NCI-H1092 treated with DMSO at 0.1 percent for 48 hours (cell line): ENCODE results near the gene PSMC5.
A peak's percentile ranks its signal among the peaks of the same experiment; 100 is the strongest.
"Not testable (repeated sequence)": the region's sequence is repeated elsewhere in the genome, so short reads cannot be mapped to it uniquely, and the experiment has no call there.

ENCODE experiments used
- DNase-seq: peaks from one replicate; lab custom pipeline; 2025; lab: John Stamatoyannopoulos, UW

PSMC5 gene

DNA sequence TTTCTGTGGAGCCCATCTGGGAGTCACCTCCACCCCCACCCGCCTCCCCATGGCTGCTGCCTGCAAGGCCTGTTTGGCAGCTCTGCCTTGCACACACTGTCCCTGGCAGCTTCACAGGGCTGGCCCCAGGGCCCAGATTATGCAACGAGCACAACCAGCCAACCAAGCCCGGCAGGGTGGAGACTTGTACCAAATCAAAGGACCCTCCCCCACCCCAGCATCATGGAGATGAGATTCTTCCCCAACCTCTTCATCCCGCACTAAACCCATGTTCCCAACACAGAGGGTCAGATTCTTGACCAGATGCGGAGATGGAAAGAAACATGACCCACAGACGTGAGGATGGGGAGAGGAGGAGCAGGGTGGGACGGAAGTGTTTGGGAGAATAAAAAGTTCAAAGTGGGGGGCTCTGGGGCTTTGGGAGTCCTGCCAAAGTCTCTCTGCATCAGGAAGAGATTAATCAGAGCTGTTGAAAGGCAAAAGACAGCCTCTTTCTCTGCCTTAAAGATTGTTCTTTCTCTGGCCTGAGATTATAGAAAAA lies 11.5 kb downstream of the PSMC5 start:
- no peak for DNase-seq

DNA sequence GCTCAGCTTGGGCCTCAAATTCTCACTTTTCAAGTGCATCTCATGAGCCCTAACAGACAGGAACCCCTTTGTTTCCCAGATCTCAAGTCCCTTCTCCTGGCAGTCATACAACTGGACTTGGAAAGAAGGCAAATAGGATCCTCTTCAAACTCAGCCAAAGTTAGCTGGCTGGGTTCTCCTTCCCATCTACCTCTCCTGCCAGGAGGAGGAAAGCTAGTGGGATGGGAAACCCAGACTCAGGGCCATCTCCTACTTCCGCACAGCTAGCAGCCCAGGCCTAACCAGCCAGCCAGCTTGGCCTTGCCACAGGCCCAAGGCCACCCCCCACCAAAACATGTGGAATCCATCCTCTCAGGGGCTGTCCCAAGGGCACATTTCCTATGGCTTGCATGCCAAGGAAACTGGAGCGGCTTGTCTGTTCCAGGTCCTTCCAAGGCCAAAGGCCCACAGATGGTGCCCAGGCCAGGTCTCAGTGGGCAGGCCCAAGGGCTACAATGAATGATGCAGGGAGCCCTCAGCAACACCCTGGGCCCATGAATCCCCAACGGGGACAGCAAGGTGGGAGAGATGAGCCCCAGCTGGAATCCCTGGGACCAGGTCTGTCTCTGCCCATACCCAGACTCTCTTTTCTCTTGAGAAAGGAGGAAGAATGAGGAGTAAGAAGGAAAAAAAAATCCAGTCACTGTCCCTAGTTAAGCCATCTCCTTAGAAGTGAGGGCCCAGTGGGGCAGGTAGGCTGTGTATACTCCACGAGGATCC lies 13.5 kb downstream of the PSMC5 start:
- no peak for DNase-seq

DNA sequence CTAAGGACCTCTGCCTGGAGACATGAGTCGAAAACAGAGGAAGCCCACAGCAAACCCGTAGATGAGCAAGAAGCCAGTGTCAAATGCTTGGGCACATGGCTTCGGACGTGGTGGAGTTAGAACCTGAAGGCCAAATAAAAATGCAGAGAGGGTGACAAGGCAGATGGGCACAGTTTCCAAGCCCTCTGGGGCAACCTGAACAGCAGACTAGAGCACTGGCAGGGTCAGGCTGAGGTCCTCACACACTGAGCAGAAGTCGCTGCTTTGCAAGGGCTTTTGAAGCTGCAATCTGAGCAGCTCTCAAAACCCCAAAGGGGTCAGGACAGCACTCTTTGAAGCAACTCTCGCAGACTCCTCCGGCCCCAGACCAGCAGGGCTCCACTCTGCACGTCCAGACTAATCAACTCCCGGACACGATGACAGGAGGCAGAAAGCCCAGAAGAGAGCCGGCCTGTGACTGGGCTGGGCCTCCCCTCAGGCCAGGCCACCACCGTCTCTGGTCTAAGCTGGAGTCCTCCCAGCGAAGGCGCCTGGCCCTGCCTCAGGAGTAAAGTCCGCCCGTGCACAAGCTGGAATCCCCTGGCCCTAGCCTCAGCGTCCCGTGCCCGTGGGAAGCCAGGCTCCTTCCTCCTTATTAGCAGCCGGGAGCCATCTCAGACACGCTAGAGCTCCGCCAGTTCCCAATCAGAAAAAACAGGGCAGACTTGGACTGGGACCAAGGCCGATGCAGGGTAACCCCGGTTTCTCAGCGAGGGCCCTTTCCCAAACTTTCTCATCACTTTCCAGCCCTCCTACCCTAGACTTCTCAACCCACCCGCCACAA lies 14.3 kb downstream of the PSMC5 start:
- DNase-seq = peak; percentile 26

DNA sequence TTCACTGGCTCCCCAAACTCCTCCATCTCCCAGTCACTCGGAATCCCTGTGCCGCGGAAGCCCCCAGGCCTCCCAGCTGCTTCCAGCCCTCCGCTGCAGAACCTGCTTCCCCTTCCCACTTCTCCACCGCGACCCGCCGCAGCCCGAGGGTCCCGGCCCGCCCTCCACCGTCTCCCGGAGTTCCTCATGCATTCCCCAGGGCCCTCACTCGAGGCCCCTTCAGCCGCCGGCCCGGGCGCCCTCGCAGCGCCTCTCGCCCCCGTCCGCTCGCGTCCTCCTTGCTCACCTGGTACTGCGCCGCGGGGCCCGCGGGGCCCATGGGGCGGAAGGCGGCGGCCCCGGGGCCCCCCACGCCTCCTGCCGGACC lies 14.9 kb downstream of the PSMC5 start:
- no peak for DNase-seq

DNA sequence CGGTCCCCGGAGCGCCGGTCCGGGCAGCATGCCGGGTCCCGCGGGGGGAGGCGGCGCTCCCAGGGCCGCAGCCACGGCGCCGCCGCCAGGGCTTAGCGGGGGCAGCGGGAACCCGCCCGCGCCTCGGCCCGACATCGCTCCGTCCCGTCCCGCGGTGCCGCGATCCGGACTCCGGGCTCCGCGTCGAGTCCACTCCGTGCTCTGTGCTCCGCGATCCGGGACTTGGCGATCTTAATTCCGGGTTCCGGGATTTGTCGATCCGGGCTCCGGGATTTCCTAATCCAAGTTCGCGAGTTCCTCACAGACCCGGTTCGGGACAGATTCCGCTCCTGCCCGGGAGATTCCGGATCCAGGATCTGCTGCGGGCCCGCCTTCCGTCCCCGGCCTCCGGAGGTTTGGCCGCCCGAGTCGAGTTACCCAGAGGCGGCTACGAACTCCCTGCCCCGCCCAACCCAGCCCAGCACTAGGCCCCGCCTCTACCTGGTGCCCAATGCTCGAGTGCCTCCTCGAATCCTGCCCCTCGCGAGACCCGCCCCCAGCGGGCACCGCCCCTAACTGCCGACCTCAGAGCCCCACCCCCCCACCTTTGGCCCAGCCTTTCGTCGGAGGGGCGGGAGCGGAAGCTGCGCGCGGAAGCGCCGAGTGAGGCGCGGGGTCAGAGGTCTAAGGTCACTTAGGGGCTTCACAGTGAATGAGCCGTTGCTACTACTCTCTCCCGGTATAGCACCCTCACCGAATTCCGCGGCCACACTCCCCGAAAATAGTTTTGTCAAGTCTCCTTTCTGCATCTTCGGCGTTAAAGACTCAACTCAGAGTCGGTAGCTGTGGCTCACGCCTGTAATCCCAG lies 15.5 kb downstream of the PSMC5 start, which contains the start of gene SMARCD2:
Gene SMARCD2, minus strand, starts transcription at position 146 of the 847 bp plus-strand sequence. Its CDS starts 11 bp downstream, at position 135.
- DNase-seq = peak; percentile 93

DNA sequence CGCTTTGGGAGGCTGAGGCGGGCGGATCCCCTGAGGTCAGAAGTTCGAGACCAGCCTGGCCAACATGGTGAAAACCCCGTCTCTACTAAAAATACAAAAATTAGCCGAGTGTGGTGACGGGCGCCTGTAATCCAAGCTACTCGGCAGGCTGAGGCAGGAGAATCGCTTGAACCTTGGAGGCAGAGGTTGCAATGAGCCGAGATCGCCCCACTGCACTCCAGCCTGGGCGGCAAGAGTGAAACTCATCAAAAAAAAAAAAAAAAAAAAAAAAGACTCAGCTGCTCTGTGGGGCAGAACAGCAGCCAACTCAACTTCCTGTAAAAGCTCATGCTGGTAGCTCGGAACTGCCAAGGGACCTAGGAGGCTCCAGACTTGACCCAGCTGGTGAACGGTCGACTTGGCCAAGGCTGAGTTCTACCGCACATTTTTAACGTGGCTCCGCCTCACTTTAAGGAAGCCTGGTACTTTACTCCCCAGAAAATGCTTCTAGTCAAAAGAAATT lies 16.2 kb downstream of the PSMC5 start:
- not testable (repeated sequence) for DNase-seq

DNA sequence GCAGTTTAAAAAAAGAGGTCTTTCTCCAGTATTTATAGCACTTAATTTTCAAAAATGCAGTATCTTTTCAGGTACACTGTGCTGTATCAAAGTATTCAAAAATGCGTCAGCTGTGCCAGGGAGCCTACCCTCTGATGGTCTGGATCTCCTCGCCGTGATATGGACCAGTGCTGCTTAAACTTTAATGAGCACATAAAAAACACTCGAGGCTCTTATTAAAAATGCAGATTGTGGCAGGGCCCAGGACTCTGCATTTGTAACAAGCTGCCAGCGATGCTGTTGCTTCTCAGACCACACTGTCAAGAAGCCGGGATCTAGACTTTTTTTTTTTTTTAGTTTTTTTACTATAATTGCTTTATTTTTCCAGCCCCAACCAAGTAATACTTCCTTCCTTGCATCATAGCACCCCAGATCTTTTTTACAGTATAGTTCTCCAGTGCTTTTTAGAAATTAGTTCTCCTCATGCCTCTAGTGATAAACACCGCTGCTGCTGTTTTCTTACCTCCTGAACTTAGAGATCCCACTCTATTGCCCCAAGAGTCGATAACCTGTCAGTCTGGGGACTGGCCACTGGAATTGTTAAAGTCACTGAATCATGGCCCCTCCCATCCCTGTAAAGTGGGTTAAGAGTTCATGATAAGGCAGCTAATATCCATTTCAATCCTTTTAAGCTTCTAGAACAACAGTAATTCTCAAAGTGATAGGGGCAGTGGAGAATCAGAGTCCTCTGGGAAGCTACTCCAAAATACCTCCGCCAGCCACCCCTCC lies 16.9 kb downstream of the PSMC5 start:
- no peak for DNase-seq

DNA sequence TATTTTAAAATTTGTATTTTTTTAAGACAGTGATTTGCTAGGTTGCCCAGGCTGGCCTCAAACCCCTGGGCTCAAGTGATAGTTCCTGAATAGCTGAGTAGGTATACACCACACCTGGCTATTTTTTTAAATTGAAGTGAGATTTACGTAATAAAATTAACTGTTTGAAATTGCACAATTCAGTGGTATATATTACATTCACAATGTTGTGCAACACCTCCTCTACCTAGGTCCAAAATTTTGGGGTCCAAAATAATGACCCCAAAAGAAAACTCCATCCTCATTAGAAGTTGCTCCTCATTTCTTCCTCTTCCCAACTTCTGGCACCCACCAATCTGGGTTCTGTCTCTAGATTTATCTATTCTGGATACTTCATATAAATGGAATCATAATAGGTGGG lies 18.3 kb downstream of the PSMC5 start:
- no peak for DNase-seq

DNA sequence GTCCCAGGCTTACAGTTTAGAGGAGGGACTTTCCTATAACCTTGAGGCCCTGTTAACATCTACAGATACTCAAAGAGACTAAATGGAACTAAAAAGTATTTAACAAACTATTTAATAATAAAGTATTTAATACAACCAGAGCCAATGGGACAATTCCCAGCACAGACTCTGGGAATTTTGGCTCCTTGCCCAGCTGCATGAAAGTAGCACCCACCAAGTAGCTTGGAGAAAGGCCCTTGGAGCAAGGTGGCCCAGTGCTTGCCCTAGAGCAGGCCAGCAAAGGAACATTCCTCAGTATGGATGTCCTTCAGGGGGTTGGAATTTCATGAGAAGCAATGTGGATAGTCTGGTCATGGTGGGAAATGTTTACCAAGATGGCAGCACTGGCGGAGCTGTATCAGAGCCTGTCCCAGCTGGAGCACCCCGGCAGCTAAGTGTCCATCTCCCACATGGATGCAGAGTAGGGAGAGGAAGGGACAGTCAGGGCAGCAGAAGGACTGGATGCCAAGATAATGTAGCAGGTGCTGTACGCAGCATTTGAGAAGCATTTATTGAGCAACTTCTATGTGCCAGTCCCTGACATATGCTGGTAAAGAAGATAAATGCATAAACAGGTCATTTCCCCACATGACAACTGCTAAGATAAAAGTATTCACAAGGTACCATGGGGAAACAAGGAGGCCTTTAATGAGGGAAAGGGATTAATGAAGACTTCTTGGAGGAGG lies 20.5 kb downstream of the PSMC5 start:
- no peak for DNase-seq

DNA sequence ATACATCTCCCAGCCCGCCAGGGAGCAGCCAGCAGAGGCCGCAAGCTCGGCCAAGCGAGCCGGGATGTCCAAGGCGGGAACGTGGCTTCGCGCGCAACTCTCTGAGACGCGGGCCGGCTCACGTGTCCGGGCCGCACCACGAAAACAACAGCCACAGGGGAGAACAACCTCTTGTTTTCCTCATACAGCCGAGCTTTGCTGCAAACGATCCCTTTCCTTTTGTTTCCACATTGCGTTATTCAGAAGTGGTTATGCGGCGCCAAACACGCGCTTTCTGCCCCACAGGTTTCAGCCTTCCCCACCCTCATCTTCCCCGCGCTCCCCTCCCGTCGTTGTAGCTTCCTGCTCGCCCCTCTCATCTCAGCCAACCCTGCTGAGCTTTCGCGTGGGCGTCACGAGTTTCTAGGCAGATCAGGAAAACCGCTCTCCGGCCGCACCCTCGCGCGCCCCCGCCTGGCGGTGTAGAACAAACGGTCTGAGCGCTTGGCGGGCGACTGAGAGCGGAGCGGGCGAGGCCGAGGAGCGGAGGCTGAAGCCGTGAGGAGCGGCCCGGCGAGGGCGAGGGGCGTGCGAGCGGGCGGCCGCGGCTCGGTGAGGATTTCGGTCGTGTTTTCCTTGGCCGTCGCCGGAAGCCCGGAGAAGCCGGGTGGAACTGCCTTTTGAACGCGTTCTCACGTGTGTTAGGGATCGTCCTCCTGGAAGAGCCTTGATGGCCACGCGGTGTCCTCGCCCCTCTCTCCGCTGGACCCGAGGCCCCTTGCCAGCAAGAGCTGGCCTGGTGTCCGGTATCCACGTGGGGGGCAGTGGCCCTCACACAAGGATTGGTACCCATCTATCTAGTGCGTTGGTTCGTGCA lies 21.8 kb downstream of the PSMC5 start:
- no peak for DNase-seq

DNA sequence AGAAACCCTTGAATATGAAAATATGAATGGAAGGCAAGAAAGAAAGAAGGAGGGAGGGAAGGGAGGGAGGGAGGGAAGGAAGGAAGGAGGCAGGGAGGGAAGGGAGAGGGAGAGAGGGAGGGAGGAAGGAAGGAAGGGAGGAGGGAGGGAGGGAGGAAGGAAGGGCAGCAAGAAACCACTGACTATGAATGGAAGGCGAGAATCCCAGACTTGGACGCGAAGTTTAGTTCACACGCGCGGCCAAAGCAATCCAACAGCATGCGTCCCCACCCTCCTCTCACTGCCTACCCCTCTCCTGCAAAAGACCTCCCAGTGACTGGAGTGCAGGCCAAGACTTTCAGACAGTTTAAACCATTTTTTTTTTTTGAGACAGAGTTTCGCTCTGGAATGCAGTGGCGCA lies 23.2 kb downstream of the PSMC5 start:
- DNase-seq = no peak

DNA sequence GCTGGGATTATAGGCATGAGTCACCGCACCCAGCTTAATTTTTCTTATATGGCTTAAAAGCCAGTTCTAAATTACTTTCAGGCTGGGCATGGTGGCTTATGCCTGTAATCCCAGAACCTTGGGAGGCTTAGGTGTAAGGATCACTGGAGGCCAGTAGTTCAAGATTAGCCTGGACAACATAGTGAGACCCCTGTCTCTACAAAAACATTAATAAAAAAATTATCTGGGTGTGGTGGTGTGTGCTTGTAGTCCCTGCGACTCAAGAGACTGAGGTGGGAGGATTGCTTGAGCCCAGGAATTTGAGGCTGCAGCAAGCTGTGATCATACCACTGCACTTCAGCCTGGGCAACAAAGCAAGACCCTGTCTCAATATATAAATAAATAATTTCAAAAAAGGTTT lies 26.0 kb downstream of the PSMC5 start:
- DNase-seq = no peak

DNA sequence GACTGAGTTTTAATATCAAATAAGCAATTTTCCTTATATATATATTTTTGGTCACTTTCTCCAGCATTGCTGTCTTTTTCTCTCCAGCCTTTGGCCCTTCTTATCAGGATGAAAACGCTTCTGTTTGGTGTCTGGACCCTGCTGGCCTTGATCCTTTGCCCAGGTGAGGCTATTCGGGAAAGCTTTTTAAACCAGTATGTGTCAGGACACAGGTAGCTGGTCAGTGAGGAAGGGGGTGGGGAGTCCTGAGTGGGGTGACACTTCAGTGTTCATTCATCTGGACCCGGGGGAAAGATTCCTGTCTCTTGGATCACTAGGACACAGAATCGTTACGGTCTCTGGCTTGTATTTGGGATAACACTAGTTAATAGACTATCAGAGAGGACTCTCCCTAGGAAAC lies 27.5 kb downstream of the PSMC5 start:
- no peak for DNase-seq

DNA sequence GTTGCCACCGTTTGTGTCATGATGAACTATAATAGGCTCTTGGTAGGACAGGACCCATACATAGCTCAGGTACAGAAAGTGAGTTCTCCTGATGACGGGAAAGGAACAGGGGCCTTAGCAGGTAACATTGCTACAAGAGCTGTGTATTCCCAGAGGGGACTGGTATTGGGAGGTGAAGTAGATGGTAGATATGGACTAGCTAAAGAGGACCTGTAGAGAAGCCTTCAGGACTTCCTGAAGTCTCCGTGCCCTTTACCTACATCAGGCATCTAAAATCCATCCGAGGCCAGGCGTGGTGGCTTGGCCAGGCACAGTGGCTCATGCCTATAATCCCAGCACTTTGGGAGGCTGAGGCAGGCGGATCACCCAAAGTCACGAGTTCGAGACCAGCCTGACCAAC lies 28.0 kb downstream of the PSMC5 start:
- no peak for DNase-seq

DNA sequence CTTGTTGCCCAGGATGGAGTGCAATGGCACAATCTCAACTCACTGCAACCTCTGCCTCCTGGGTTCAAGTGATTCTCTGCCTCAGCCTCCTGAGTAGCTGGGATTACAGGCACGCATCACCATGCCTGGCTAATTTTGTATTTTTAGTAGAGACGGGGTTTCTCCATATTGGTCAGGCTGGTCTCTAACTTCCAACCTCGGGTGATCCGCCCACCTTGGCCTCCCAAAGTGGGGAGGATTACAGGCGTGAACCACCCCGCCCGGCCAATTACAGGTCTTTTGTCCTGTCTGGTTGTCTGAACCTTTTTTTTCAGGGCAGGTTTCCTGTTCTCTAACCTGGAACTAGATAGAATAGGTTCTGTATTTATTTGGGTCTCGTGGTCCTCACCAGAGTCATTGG lies 29.2 kb downstream of the PSMC5 start:
- not testable (repeated sequence) for DNase-seq

DNA sequence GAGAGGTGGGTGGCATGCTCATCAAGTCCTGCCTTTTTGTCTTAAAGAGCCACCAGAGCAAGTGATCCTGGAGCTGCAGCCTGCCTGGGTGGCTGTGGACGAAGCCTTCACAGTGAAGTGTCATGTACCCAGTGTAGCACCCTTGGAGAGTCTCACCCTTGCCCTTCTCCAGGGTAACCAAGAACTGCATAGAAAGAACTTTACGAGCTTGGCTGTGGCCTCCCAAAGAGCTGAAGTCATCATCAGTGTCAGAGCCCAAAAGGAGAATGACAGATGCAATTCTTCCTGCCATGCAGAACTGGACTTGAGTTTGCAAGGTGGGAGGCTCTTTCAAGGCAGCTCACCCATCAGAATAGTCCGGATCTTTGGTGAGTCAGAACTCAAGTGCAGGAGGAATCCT lies 32.0 kb downstream of the PSMC5 start:
- DNase-seq = no peak

DNA sequence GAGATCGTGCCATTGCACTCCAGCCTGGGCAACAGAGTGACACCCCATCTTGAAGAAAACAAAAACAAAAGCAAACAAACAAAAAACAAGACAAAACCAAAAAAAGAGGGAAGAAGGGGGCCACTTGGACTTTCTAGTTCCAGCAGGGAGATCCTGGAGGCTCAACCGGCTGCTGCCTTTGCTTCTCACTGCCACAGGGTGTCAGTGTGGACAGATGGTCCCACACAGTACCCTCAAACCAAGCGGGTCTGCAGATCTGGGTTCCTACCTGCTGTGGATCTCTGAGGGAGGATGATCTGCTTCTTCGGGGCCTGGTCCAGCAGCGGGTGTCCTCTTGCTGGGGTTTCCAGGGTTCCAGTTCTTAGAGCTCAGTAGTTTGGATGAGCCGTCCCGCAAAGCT lies 39.4 kb downstream of the PSMC5 start:
- not testable (repeated sequence) for DNase-seq

DNA sequence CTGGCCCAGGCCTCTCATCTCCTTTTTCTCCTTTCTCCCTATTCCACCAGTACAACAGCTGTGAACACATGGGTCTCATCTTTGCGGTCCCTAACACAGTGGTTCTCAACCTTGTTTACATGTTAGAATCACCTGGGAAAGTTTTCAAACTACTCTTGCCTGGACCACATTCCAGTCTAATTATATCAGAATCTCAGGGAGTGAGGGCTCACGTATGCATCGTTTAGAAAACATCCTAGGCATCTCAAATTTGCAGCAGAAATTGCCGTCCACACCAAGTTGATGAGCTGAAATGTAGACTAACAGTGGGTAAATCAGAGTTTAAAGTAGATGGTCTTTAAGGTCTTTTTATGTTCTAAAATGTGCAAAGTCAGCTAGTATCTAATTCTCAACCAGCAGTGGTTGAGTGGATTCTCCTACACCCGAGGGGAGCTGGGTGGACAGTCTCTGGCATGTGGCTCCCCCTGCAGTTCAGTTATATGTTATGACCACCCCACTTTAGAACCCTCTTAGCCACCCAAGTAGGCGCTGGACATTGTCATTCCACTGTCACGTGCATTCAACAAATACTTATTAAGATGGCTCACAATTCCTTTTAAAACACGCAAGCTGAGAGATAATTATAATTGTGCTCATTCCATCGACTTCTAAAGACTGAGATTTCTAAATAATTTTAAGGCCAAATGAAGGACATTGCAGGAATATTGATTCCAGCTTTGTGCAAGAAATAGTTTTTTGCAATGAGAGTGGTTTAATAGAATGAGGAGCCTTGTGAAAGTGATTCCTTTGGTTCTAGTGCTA lies 42.5 kb downstream of the PSMC5 start:
- DNase-seq = not testable (repeated sequence)

DNA sequence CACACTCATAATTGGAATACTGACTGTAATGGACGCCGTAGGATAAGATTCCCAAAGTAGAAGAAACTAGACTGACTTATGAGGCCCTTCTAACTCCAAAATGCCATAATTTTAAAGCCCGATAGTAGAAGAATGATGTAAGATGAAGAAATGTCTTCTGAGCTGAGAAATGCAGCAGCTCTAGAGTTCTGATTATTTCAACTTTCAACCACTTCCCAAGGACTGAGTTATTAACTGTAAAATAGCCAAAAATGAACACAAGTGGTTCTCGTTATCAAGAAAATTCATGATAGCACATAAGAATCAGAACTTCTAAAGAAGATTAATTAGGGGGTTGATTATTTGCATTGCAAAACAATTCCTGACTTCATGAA lies 43.0 kb downstream of the PSMC5 start:
- DNase-seq = not testable (repeated sequence)
